D721Med (cell line): ENCODE measurements around the gene RPL18.
"Not testable (repeated sequence)": the region's sequence is repeated elsewhere in the genome, so short reads cannot be mapped to it uniquely, and the experiment has no call there.

Experiments
- DNase-seq: peaks from one replicate; pipeline ENCODE4 v3.0.0; 2011; ENCODE audit warnings: low spot score; ENCODE audit not compliant: insufficient read length
- FAIRE-seq: peaks from 2 replicates; lab custom pipeline; 2011; peaks lifted over from hg19 to GRCh38; lab: Jason Lieb, UNC
- TF ChIP-seq, protein P1 (sequence below): IDR thresholded peaks from 2 replicates; pipeline ENCODE4 v1.5.1; 2012; ENCODE audit warnings: mild to moderate bottlenecking, control low read depth; ENCODE audit not compliant: insufficient read depth; ENCODE audit errors: missing control alignments

RPL18 gene

DNA sequence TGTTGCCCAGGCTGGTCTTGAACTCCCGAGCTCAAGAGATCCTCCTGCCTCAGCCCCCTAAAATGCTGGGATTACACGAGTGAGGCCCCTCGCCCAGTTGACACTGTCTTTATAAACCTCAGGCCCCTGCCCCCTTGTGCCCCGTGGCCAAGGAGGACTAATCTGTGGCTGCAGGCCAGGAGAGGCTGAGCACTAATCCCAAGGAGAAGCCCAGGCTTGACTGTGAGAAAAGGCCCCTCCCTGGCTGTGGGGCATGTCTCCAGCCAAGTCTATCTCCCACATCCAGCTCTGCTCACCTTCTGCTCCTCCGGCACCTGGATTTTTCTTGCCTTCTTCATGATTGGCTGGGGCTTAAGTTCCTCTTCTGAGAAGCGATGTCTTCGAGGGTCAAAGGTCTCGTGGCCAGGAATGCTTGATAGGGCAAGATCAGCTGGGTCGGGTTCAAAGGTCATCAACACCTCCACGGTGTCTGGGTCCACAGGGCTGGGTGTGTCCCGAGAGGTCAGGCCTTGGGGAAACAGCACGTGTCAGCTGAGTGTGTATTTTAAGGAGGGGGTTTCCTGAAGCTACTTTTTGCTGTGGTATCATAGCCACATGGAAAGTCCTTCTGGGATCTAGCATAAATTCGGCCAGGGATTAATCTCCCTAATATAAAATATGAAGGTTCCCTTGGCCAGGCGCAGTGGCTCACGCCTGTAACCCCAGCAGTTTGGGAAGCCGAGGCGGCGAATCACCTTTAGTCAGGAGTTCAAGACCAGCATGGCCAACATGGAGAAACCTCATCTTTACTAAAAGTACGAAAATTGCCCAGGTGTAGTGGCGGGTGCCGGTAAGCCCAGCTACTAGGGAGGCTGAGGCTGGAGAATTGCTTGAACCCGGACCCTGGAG, 14.4 kb upstream of the RPL18 start:
- DNase-seq, result no peak
- TF ChIP-seq, protein P1, sequence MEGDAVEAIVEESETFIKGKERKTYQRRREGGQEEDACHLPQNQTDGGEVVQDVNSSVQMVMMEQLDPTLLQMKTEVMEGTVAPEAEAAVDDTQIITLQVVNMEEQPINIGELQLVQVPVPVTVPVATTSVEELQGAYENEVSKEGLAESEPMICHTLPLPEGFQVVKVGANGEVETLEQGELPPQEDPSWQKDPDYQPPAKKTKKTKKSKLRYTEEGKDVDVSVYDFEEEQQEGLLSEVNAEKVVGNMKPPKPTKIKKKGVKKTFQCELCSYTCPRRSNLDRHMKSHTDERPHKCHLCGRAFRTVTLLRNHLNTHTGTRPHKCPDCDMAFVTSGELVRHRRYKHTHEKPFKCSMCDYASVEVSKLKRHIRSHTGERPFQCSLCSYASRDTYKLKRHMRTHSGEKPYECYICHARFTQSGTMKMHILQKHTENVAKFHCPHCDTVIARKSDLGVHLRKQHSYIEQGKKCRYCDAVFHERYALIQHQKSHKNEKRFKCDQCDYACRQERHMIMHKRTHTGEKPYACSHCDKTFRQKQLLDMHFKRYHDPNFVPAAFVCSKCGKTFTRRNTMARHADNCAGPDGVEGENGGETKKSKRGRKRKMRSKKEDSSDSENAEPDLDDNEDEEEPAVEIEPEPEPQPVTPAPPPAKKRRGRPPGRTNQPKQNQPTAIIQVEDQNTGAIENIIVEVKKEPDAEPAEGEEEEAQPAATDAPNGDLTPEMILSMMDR, result no peak

DNA sequence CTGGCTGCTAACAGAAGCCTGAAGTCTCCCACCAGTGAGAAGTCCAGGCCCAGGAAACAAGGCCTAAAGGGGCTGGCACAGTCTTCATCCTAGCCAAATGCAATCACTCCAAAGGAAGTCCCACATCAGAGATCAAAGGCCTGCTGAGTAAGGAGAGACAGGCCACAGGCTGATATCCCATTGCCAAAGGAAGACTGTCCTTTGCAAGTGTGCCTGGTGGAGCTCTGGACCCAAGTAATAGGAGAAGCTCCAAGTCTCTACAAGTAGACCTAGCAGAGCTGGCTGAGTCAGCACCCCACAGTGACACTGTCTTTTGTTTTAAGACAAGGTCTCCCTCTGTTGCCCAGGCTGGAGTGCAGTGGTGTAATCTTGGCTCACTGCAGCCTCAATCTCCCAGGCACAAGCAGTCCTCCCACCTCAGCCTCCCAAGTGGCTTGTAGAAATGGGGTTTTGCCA, 13.7 kb upstream of the RPL18 start:
- TF ChIP-seq, protein P1, result no peak
- FAIRE-seq, result no peak
- no peak for DNase-seq

More for the DNA sequence above, 14.4 kb upstream of the RPL18 start:
- no peak for FAIRE-seq

DNA sequence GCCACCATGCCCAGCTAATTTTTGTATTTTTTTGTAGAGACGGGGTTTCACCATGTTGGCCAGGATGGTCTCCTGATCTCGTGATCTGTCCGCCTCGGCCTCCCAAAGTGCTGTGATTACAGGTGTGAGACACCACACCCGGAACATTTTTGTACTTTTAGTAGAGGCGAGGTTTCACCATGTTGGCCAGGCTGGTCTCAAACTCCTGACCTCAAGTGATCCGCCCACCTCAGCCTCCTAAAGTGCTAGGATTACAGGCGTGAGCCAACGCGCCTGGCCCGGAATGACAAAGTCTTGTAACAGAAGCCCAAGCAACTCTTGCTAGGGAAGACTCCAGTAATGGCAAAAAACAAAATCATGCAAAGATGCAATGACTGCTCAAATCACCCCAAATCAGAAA, 13.3 kb upstream of the RPL18 start:
- not testable (repeated sequence) for DNase-seq, FAIRE-seq

DNA sequence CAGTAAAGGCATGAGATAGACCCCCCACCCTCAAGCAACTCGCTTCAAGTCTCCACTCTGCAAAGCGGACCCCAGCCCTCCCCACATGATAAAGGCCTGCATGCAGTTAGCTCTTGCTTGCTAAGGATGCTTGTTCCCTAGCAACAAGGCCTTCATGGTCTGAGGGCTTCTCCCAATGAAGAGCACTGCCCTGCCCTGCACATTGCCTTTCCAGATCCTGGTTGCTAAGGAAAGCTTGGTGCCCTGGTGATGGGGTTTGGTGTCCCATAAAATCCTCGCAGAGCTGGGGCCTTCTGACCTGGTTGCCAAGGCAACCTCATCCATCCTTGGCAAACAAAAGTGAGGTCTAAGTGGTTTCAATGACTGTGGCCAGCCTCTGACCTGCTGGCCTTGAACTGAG, 12.2 kb upstream of the RPL18 start:
- DNase-seq, result no peak
- TF ChIP-seq, protein P1, result no peak
- FAIRE-seq, result no peak

DNA sequence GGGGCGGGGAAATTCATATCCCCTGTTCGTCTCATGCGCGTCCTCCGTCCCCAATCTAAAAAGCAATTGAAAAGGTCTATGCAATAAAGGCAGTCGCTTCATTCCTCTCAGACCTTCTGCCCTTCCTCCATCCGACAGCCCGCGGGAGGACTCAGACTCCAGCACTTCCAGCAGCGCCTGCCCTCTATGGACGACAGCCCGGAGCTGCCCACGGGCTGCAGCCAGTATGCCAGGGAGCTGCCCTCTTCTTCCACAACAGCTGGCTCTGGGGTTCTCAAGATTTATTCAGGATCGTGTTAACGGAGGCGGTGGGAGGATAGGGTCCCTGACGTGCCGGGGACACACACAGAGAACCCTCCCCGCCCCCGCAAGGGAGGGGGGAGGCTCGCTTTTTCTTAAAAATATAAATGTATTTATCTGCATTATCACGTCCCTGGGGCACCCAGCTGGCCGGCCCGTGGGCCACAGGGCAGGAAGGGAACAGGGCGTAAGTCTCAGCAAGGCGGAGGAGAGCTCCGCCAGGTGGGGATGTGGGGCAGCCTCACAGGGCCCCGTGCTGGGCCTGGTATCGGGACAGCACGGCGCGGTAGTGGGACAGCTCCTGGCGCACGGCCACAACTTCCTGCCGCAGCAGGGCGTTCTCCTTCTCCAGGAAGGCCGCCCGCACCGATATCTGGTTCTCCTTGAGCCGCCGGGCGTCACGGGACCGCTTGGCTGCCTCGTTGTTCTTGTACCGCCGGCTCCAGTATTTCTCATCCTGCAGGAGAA, 11.5 kb upstream of the RPL18 start:
- no peak for DNase-seq
- no peak for FAIRE-seq
- TF ChIP-seq, protein P1, result no peak

DNA sequence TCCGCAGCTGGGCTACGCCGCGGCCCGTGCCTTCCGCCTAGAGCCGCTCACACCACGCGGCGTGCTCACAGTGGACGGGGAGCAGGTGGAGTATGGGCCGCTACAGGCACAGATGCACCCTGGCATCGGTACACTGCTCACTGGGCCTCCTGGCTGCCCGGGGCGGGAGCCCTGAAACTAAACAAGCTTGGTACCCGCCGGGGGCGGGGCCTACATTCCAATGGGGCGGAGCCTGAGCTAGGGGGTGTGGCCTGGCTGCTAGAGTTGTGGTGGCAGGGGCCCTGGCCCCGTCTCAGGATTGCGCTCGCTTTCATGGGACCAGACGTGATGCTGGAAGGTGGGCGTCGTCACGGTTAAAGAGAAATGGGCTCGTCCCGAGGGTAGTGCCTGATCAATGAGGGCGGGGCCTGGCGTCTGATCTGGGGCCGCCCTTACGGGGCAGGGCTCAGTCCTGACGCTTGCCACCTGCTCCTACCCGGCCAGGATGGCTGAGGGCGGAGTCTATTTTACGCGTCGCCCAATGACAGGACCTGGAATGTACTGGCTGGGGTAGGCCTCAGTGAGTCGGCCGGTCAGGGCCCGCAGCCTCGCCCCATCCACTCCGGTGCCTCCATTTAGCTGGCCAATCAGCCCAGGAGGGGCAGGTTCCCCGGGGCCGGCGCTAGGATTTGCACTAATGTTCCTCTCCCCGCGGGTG, 10.8 kb upstream of the RPL18 start:
- DNase-seq (no peak), FAIRE-seq (no peak)
- TF ChIP-seq, protein P1, result no peak

DNA sequence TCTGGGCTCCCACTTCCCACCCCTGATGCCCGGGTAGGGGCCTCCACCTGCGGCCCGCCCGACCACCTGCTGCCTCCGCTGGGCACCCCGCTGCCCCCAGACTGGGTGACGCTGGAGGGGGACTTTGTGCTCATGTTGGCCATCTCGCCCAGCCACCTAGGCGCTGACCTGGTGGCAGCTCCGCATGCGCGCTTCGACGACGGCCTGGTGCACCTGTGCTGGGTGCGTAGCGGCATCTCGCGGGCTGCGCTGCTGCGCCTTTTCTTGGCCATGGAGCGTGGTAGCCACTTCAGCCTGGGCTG, 10.3 kb upstream of the RPL18 start:
- DNase-seq (no peak), FAIRE-seq (no peak)
- TF ChIP-seq, protein P1, result no peak
